SK-N-SH (cell line): ENCODE measurements around the gene C3. TPM values are rescaled to one million over a fixed set of nuclear protein-coding genes. Genes with fewer than 3 reads are reported as not detected.

ENCODE experiments used
- CTCF ChIA-PET: fragments of 300-600, 350-600 bp; formaldehyde crosslinking; extraction: SDS; loops from one replicate; lab custom pipeline; 2021; lab: Yijun Ruan, JAX
- POLR2A ChIA-PET: fragments of 350-600 bp; sonication (Branson Sonifier 250); formaldehyde crosslinking; extraction: SDS; loops from one replicate; lab custom pipeline; 2020; ENCODE audit warnings: antibody characterized with exemption, inconsistent platforms; lab: Yijun Ruan, JAX
- DNase-seq: peaks from one replicate; pipeline ENCODE4 v3.0.0; 2012
- H2AFZ ChIP-seq: fragments of 200-600 bp; sonication (generic); 2 replicates; pipeline ENCODE4 v1.8.1; 2016; ENCODE audit warnings: antibody characterized with exemption, mild to moderate bottlenecking, low read depth
- H3F3A ChIP-seq: fragments of 200-600 bp; sonication (generic); replicated peaks from 2 replicates; pipeline ENCODE3; 2016; ENCODE audit warnings: antibody characterized with exemption, mild to moderate bottlenecking; ENCODE audit not compliant: insufficient read depth
- H3K27ac ChIP-seq, 2 experiments: fragments of 200-500 bp in 1 of 2; fragments of 200-600 bp in 1 of 2; sonication (Bioruptor generic) in 1 of 2; sonication (generic), shearing (Covaris generic) in 1 of 2; 2 replicates each; pipeline versions ENCODE4 v1.5.1 to v1.6.1; 2014 to 2016; ENCODE audit warnings: low read depth in 2 of 2, inconsistent platforms in 1 of 2, low read length in 1 of 2, mild to moderate bottlenecking in 1 of 2, mixed read lengths in 1 of 2
- H3K27me3 ChIP-seq: fragments of 200-600 bp; sonication (generic), shearing (Covaris generic); 2 replicates; pipeline ENCODE4 v1.6.1; 2016; ENCODE audit warnings: mixed run types; ENCODE audit not compliant: insufficient read depth
- H3K36me3 ChIP-seq, 2 experiments: fragments of 200-500 bp in 1 of 2; fragments of 200-600 bp in 1 of 2; sonication (Bioruptor generic) in 1 of 2; sonication (generic) in 1 of 2; replicated peaks in 1 of 2; 2 replicates each; pipeline versions ENCODE3 to v1.5.1; 2014 to 2016; ENCODE audit warnings: low read length in 1 of 2, mild to moderate bottlenecking in 1 of 2; ENCODE audit not compliant: insufficient read depth in 2 of 2, control insufficient read depth in 1 of 2
- H3K4me1 ChIP-seq, 2 experiments: fragments of 200-500 bp in 1 of 2; fragments of 200-600 bp in 1 of 2; sonication (Bioruptor generic) in 1 of 2; sonication (generic), shearing (Covaris generic) in 1 of 2; 2 replicates each; pipeline versions ENCODE4 v1.5.1 to v1.6.1; 2014 to 2016; ENCODE audit warnings: low read depth in 1 of 2, low read length in 1 of 2, mixed run types in 1 of 2; ENCODE audit not compliant: insufficient read depth in 2 of 2, control insufficient read depth in 1 of 2
- H3K4me2 ChIP-seq: fragments of 200-600 bp; sonication (generic), shearing (Covaris generic); 2 replicates; pipeline ENCODE4 v1.6.1; 2017; ENCODE audit warnings: mixed run types
- H3K4me3 ChIP-seq, 2 experiments: fragments of 200-500 bp in 1 of 2; fragments of 200-600 bp in 1 of 2; sonication (Bioruptor generic) in 1 of 2; sonication (generic), shearing (Covaris generic) in 1 of 2; 2 replicates each; pipeline versions ENCODE4 v1.5.1 to v1.8.1; 2014 to 2016; ENCODE audit warnings: low read depth in 2 of 2, inconsistent platforms in 1 of 2, low read length in 1 of 2, mild to moderate bottlenecking in 1 of 2, mixed read lengths in 1 of 2, moderate library complexity in 1 of 2
- H3K79me2 ChIP-seq: fragments of 200-600 bp; sonication (generic); 2 replicates; pipeline ENCODE4 v1.8.1; 2017; ENCODE audit warnings: mild to moderate bottlenecking; ENCODE audit not compliant: insufficient read depth
- H3K9ac ChIP-seq: fragments of 200-600 bp; sonication (generic); 2 replicates; pipeline ENCODE4 v1.6.1; 2017; ENCODE audit warnings: mixed run types
- H3K9me2 ChIP-seq: fragments of 200-600 bp; sonication (generic); 2 replicates; pipeline ENCODE4 v1.6.1; 2017; ENCODE audit warnings: mixed run types
- H3K9me3 ChIP-seq: fragments of 200-600 bp; sonication (generic); 2 replicates; pipeline ENCODE4 v1.6.1; 2017; ENCODE audit warnings: mixed run types, mild to moderate bottlenecking, moderate library complexity
- H4K20me1 ChIP-seq: fragments of 200-600 bp; sonication (generic); 2 replicates; pipeline ENCODE4 v1.6.1; 2017; ENCODE audit warnings: mild to moderate bottlenecking, mixed run types; ENCODE audit not compliant: insufficient read depth
- CHD2 ChIP-seq: fragments of 150-350 bp; IDR thresholded peaks from 2 replicates; pipeline ENCODE4 v1.6.1; 2018; ENCODE audit warnings: low read length; ENCODE audit not compliant: partially characterized antibody
- FOXJ3 ChIP-seq: sonication (generic); formaldehyde crosslinking; IDR thresholded peaks from 2 replicates; pipeline ENCODE4 v1.5.1; 2020; ENCODE audit warnings: mild to moderate bottlenecking, missing genetic modification reagents
- GATA2 ChIP-seq: sonication (generic); formaldehyde crosslinking; IDR thresholded peaks from 2 replicates; pipeline ENCODE4 v1.5.0; 2020; ENCODE audit warnings: mild to moderate bottlenecking, missing genetic modification reagents
- JUND ChIP-seq: IDR thresholded peaks from 2 replicates; pipeline ENCODE4 v1.4.0; 2012
- NFIC ChIP-seq: IDR thresholded peaks from 2 replicates; pipeline ENCODE4 v1.4.0; 2012; ENCODE audit warnings: borderline replicate concordance
- RCOR1 ChIP-seq: fragments of 150-350 bp; IDR thresholded peaks from 2 replicates; pipeline ENCODE4 v1.6.1; 2017; ENCODE audit warnings: antibody characterized with exemption, low read length
- RFX5 ChIP-seq: IDR thresholded peaks from 2 replicates; pipeline ENCODE4 v1.6.1; 2012; ENCODE audit warnings: mild to moderate bottlenecking, improper control_type of control experiment, low read length
- WGBS: methylation state at CpG from one replicate; pipeline ENCODE4 v1.1.6; 2017; ENCODE audit warnings: low lambda C conversion rate; 5-methylcytosine and 5-hydroxymethylcytosine counted together
- polyA plus RNA-seq, 3 experiments: library from polyadenylated mRNA; depleted of rRNA; stranded (reverse); fragments of >200 nt; gene quantifications; 2 replicates each; pipeline ENCODE4 v1.2.3, GENCODE V29; 2012
- TF ChIP-seq, protein P1 (sequence below): fragments of 200-600 bp; sonication (generic); IDR thresholded peaks from 2 replicates; pipeline ENCODE4 v1.6.1; 2017; ENCODE audit warnings: antibody characterized with exemption, mild to moderate bottlenecking, moderate library complexity
- TF ChIP-seq, protein P2 (sequence below): IDR thresholded peaks from 2 replicates; pipeline ENCODE4; 2012
- TF ChIP-seq, protein P3 (sequence below): IDR thresholded peaks from 2 replicates; pipeline ENCODE4 v1.4.0; 2012; ENCODE audit warnings: low read depth, borderline replicate concordance
- TF ChIP-seq, protein P4 (sequence below): fragments of 150-350 bp; IDR thresholded peaks from 2 replicates; pipeline ENCODE4 v1.6.1; 2017; ENCODE audit warnings: antibody characterized with exemption, low read length, low read depth, borderline replicate concordance

Gene C3
- polyA plus RNA-seq, 1 of the 3 experiments (the other 2 are of a cell fraction): 0.67 TPM

DNA sequence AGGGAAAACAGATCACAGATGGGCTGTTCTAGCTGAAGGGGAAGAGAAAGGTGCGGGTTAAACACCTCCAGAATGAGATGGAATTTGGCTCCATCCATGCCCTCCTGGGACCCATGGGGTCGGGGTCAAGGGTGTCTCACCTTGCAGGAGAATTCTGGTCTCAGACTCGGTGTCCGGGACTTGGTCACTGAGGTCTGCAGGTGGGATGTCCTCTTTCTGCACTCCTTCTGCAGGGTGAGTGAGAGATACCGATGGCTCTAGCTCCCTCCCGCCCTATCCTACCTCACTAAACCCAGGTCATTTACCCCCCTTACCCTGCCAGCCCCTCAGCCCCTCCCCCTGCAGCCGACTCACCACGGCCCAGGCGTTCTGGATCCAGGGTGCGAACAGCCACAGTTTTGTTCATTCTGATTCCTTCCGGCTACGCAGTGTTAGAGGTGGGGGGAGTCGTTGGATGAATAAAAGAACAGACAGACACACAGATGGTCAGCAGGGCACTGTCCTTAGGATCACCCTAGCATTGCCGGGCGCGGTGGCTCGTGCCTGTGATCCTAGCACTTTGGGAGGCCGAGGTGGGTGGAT lies 24.1 kb downstream of the C3 start:
- TF ChIP-seq GATA2 (CRISPR knock-in tag) (no peak), RFX5 (no peak), FOXJ3 (no peak), RCOR1 (no peak), CHD2 (no peak), JUND (no peak)
- TF ChIP-seq, protein P1, sequence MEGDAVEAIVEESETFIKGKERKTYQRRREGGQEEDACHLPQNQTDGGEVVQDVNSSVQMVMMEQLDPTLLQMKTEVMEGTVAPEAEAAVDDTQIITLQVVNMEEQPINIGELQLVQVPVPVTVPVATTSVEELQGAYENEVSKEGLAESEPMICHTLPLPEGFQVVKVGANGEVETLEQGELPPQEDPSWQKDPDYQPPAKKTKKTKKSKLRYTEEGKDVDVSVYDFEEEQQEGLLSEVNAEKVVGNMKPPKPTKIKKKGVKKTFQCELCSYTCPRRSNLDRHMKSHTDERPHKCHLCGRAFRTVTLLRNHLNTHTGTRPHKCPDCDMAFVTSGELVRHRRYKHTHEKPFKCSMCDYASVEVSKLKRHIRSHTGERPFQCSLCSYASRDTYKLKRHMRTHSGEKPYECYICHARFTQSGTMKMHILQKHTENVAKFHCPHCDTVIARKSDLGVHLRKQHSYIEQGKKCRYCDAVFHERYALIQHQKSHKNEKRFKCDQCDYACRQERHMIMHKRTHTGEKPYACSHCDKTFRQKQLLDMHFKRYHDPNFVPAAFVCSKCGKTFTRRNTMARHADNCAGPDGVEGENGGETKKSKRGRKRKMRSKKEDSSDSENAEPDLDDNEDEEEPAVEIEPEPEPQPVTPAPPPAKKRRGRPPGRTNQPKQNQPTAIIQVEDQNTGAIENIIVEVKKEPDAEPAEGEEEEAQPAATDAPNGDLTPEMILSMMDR: no peak
- TF ChIP-seq, protein P2, sequence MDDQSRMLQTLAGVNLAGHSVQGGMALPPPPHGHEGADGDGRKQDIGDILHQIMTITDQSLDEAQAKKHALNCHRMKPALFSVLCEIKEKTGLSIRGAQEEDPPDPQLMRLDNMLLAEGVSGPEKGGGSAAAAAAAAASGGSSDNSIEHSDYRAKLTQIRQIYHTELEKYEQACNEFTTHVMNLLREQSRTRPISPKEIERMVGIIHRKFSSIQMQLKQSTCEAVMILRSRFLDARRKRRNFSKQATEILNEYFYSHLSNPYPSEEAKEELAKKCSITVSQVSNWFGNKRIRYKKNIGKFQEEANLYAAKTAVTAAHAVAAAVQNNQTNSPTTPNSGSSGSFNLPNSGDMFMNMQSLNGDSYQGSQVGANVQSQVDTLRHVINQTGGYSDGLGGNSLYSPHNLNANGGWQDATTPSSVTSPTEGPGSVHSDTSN: no peak
- TF ChIP-seq, protein P3, sequence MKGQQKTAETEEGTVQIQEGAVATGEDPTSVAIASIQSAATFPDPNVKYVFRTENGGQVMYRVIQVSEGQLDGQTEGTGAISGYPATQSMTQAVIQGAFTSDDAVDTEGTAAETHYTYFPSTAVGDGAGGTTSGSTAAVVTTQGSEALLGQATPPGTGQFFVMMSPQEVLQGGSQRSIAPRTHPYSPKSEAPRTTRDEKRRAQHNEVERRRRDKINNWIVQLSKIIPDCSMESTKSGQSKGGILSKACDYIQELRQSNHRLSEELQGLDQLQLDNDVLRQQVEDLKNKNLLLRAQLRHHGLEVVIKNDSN: no peak
- TF ChIP-seq, protein P4, sequence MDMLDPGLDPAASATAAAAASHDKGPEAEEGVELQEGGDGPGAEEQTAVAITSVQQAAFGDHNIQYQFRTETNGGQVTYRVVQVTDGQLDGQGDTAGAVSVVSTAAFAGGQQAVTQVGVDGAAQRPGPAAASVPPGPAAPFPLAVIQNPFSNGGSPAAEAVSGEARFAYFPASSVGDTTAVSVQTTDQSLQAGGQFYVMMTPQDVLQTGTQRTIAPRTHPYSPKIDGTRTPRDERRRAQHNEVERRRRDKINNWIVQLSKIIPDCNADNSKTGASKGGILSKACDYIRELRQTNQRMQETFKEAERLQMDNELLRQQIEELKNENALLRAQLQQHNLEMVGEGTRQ: no peak
- TF ChIP-seq, all 33 proteins: peak for 0
- Histone ChIP-seq H3K9me2 (no peaks in the 10 kb centered on the region), H3K9me3 (no peaks in the 10 kb centered on the region), H2AFZ (no peak overlapping the region), H3K9ac (no peak overlapping the region), H3K27me3 (peaks cover under 1% of the 10 kb centered on the region; the same call in 1 of the 2 replicates), H3K79me2 (no peaks in the 10 kb centered on the region), H3F3A (no peaks in the 10 kb centered on the region), H3K27ac (no peak overlapping the region), H3K4me1 (no peaks in the 10 kb centered on the region), H4K20me1 (no peaks in the 10 kb centered on the region), H3K4me3 (no peak overlapping the region), H3K4me2 (no peak overlapping the region), H3K36me3 (no peaks in the 10 kb centered on the region)
- WGBS: 58% methylated on average over 16 of the region's 18 CpGs
- no peak for DNase-seq
- CTCF ChIA-PET: no interaction called here
- POLR2A ChIA-PET: no interaction called here

DNA sequence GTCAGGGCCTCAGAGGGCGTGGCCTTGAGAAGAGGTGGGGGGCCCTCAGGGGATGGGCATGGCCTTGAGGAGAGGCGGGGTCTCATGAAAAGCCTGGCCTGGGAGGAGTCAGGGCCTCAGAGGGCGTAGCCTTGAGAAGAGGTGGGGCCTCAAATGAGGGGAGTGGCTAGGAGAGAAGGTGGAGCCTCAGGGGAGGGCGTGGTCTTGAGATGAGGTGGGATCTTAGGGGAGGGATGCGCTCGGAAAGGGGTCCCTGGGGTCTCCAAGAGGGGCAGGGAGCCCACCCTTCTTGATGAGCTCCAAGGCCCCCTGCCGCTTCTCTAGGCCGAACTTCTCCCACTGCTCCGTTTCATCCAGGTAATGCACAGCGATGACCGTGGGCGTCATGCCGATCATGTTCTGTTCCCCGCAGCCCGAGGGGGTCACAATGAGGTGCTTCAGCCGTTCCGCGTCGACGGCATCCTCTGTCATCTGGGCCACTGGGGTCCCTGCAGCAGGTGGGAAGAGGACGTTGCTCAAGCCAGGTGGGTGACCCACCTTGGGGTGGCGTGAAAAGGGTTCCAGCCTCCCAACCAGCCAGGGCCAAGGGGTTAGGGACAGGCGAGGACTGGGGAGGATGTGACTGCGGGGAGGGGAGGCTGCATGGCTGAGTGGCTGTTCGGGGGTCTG lies 26.2 kb downstream of the C3 start:
- Histone ChIP-seq H3K27me3 (peaks cover 10% of the 10 kb centered on the region; the same call in 1 of the 2 replicates), H3K9me3 (no peaks in the 10 kb centered on the region), H3K9me2 (no peaks in the 10 kb centered on the region), H3K27ac (no peak overlapping the region), H3K9ac (no peak overlapping the region), H3K36me3 (no peaks in the 10 kb centered on the region), H3F3A (no peaks in the 10 kb centered on the region), H3K79me2 (no peaks in the 10 kb centered on the region), H3K4me1 (no peaks in the 10 kb centered on the region), H2AFZ (no peak overlapping the region), H3K4me3 (no peak overlapping the region), H4K20me1 (no peaks in the 10 kb centered on the region), H3K4me2 (no peak overlapping the region)
- WGBS: 51% methylated on average over 18 of the region's 25 CpGs
- POLR2A ChIA-PET: no interaction called here
- no peak for DNase-seq
- CTCF ChIA-PET: no interaction called here
- no peak for TF ChIP-seq NFIC
- TF ChIP-seq RFX5: no peak
